PC-3 (cell line): ENCODE results near the gene ZNF407.

Experiments used
- EZH2 ChIP-seq: fragments of 300-600 bp; sonication (generic); IDR thresholded peaks from one replicate; pipeline ENCODE4 v1.6.1; 2017; ENCODE audit warnings: antibody characterized with exemption, mild to moderate bottlenecking, low read length; ENCODE audit not compliant: unreplicated experiment
- TF ChIP-seq, protein P1 (sequence below): fragments of 300-600 bp; sonication (generic); conservative IDR thresholded peaks from 2 replicates; pipeline ENCODE4 v1.5.1; 2017; ENCODE audit warnings: antibody characterized with exemption, low read depth, mild to moderate bottlenecking, low read length

DNA sequence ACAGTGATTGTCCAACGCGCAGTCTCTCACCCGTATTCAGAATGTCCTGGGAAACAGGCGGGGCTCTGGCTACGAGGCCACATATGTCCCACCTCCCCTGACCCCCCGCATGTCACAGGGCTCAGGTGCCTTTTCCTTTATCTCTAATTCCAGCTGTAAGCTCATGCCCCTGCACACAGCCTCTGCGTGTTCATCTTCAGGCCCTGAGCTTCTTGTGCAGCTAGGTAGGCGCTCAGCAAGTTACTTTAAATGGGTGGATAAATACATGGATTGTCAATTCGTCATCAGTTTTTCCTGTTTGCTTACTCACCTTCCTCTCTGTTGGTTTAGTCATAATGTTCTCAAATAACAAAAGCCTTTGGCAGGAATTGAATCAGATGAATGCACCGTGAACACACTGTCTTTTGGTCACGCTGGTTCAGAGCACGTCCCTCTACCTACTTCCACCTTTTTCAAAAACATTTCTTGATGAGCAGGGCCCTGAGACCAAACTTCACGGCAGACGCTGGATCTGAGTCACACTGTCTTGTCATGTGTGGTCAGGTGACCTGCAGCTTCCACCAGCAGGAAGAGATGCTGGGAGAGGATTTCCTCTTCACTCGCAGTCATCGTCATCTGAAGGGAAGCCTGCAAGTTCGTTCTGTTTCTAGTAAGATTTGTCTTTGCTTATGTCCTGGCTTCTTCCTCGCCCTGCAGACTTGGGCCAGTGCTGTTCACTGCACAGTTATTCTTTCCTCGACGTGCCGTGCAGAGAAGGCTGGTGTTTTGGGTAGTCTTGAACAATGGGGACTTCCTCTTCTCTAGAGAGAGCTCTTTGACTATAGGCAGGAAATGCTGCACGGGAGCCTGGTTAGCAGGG is 473.2 kb downstream of the ZNF407 start:
- TF ChIP-seq, protein P1, sequence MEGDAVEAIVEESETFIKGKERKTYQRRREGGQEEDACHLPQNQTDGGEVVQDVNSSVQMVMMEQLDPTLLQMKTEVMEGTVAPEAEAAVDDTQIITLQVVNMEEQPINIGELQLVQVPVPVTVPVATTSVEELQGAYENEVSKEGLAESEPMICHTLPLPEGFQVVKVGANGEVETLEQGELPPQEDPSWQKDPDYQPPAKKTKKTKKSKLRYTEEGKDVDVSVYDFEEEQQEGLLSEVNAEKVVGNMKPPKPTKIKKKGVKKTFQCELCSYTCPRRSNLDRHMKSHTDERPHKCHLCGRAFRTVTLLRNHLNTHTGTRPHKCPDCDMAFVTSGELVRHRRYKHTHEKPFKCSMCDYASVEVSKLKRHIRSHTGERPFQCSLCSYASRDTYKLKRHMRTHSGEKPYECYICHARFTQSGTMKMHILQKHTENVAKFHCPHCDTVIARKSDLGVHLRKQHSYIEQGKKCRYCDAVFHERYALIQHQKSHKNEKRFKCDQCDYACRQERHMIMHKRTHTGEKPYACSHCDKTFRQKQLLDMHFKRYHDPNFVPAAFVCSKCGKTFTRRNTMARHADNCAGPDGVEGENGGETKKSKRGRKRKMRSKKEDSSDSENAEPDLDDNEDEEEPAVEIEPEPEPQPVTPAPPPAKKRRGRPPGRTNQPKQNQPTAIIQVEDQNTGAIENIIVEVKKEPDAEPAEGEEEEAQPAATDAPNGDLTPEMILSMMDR: no peak
- no peak for TF ChIP-seq EZH2
